GM23338 (cell line): ENCODE measurements around the gene UBTD1.

ENCODE experiments used
- CREB1 ChIP-seq: fragments of 250-450 bp; sonication (Bioruptor Pico); IDR thresholded peaks from 2 replicates; pipeline ENCODE4 v1.5.0; 2020; ENCODE audit warnings: low read depth, mild to moderate bottlenecking, moderate library complexity
- CTCF ChIP-seq, 2 experiments: fragments of 200-600 bp in 1 of 2; sonication (generic) in 1 of 2; conservative IDR thresholded peaks; 2 replicates each; pipeline versions ENCODE4 v1.5.1 to v1.6.1; 2016 to 2017; ENCODE audit warnings: antibody characterized with exemption in 2 of 2, low read depth in 2 of 2, mild to moderate bottlenecking in 2 of 2, moderate library complexity in 1 of 2
- ETS1 ChIP-seq: IDR thresholded peaks from 2 replicates; pipeline ENCODE4 v1.6.1; 2016; ENCODE audit warnings: antibody characterized with exemption
- EZH2 ChIP-seq: fragments of 200-600 bp; sonication (generic); IDR thresholded peaks from one replicate; pipeline ENCODE4 v1.8.0; 2017; ENCODE audit warnings: antibody characterized with exemption, mild to moderate bottlenecking, low read depth; ENCODE audit not compliant: unreplicated experiment
- EZH2phosphoT487 ChIP-seq: fragments of 200-600 bp; sonication (generic); IDR thresholded peaks from one replicate; pipeline ENCODE4 v1.8.1; 2018; ENCODE audit warnings: antibody characterized with exemption; ENCODE audit not compliant: unreplicated experiment
- JUNB ChIP-seq: IDR thresholded peaks from one replicate; pipeline ENCODE4 v1.6.1; 2016; ENCODE audit warnings: antibody characterized with exemption; ENCODE audit not compliant: unreplicated experiment
- NANOG ChIP-seq: IDR thresholded peaks from 2 replicates; pipeline ENCODE4 v1.6.1; 2016; ENCODE audit warnings: antibody characterized with exemption, borderline replicate concordance
- POLR2AphosphoS5 ChIP-seq: IDR thresholded peaks from 2 replicates; pipeline ENCODE4 v1.6.1; 2016; ENCODE audit warnings: antibody characterized with exemption, low read depth
- REST ChIP-seq: IDR thresholded peaks from one replicate; pipeline ENCODE4 v1.6.1; 2018; ENCODE audit warnings: antibody characterized with exemption; ENCODE audit not compliant: unreplicated experiment
- STAT1 ChIP-seq: IDR thresholded peaks from one replicate; pipeline ENCODE4 v1.6.1; 2016; ENCODE audit warnings: antibody characterized with exemption; ENCODE audit not compliant: unreplicated experiment
- ZNF114 ChIP-seq: fragments of 250-450 bp; sonication (Bioruptor Pico); IDR thresholded peaks from 2 replicates; pipeline ENCODE4 v1.5.0; 2020; ENCODE audit warnings: mild to moderate bottlenecking, moderate library complexity
- ZNF331 ChIP-seq: fragments of 250-450 bp; sonication (Bioruptor Pico); IDR thresholded peaks from 2 replicates; pipeline ENCODE4 v1.5.0; 2020; ENCODE audit warnings: low read depth, mild to moderate bottlenecking, moderate library complexity
- ZNF462 ChIP-seq: fragments of 250-450 bp; sonication (Bioruptor Pico); IDR thresholded peaks from 2 replicates; pipeline ENCODE4 v1.5.0; 2020; ENCODE audit warnings: mild to moderate bottlenecking, moderate library complexity

GRCh38 chr10:97573672-97574071 lies 74.9 kb downstream of the UBTD1 start:
- TF ChIP-seq CTCF (conservative IDR thresholded peaks at IDR 0.05; ENCODE audit: low read depth in 2 of 2), result no peak
- no peak for TF ChIP-seq ZNF462 (CRISPR knock-in tag)
- no peak for TF ChIP-seq CREB1 (CRISPR knock-in tag)
- TF ChIP-seq REST, result no peak
- TF ChIP-seq POLR2AphosphoS5, result no peak
- no peak for TF ChIP-seq ZNF331
- no peak for TF ChIP-seq EZH2
- TF ChIP-seq ETS1, result no peak
- TF ChIP-seq EZH2phosphoT487, result no peak
- no peak for TF ChIP-seq JUNB
- TF ChIP-seq ZNF114, result no peak
- TF ChIP-seq NANOG, result no peak
- TF ChIP-seq STAT1, result no peak
